GM21576 (cell line): ENCODE data around the gene CCDC87.
A peak's percentile ranks its signal among the peaks of the same experiment; 100 is the strongest.
"Not testable (repeated sequence)": the region's sequence is repeated elsewhere in the genome, so short reads cannot be mapped to it uniquely, and the experiment has no call there.

Experiments used
- ATAC-seq: cut with Tn5 transposase; IDR thresholded peaks from one replicate; pipeline ENCODE4 v1.9.1; 2021; ENCODE audit warnings: mild to moderate bottlenecking, moderate library complexity; ENCODE audit not compliant: unreplicated experiment

Gene CCDC87

GRCh38 chr11:66616379-66617154 lies 23.7 kb upstream of the CCDC87 start, which contains the start of gene RBM14:
RBM14 (plus strand) TSS chr11:66616630; CDS start chr11:66616721, 91 bp downstream.
- ATAC-seq, result peak; percentile 84

GRCh38 chr11:66614073-66614472 lies 21.2 kb upstream of the CCDC87 start:
- no peak for ATAC-seq

GRCh38 chr11:66612458-66612857 lies 19.6 kb upstream of the CCDC87 start:
- ATAC-seq, result no peak

- ATAC-seq, result no peak
Measured at GRCh38 chr11:66609721-66610617, 17.1 kb upstream of the CCDC87 start.

GRCh38 chr11:66607126-66607834 lies 14.4 kb upstream of the CCDC87 start:
- no peak for ATAC-seq

- ATAC-seq, result not testable (repeated sequence)
Measured at GRCh38 chr11:66606608-66607007, 13.7 kb upstream of the CCDC87 start.

GRCh38 chr11:66604155-66604554 lies 11.3 kb upstream of the CCDC87 start:
- ATAC-seq, result no peak

GRCh38 chr11:66603072-66603471 lies 10.2 kb upstream of the CCDC87 start:
- ATAC-seq, result no peak

GRCh38 chr11:66600631-66601233 lies 7.9 kb upstream of the CCDC87 start:
- ATAC-seq, result no peak

GRCh38 chr11:66600219-66600618 lies 7.4 kb upstream of the CCDC87 start:
- ATAC-seq, result no peak

- ATAC-seq, result no peak
Measured at GRCh38 chr11:66598993-66599392, 6.1 kb upstream of the CCDC87 start.

GRCh38 chr11:66595245-66595904 lies 2.5 kb upstream of the CCDC87 start:
- ATAC-seq, result no peak

- ATAC-seq, result no peak
Measured at GRCh38 chr11:66593650-66594049, 787 bp upstream of the CCDC87 start.

GRCh38 chr11:66593303-66593635 lies 406 bp upstream of the CCDC87 start:
- ATAC-seq, result no peak

- ATAC-seq, result no peak
Measured at GRCh38 chr11:66591175-66591574, 1.7 kb downstream of the CCDC87 start.

- no peak for ATAC-seq
Measured at GRCh38 chr11:66589996-66590675, 2.7 kb downstream of the CCDC87 start.

GRCh38 chr11:66589315-66589714 lies 3.5 kb downstream of the CCDC87 start:
- ATAC-seq, result not testable (repeated sequence)

GRCh38 chr11:66586136-66586535 lies 6.7 kb downstream of the CCDC87 start:
- no peak for ATAC-seq

- not testable (repeated sequence) for ATAC-seq
Measured at GRCh38 chr11:66585447-66585846, 7.4 kb downstream of the CCDC87 start.
